Gastrocnemius medialis (tissue), 4 donors: Measurements from ENCODE around the gene TBC1D5.

Experiments
- POLR2A ChIP-seq, 2 donors: fragments of 450-650 bp; IDR thresholded peaks; one replicate each; pipeline ENCODE4 v1.6.1; 2017; ENCODE audit warnings: antibody characterized with exemption in 2 of 2, mild to moderate bottlenecking in 2 of 2, moderate library complexity in 2 of 2
- TF ChIP-seq, protein P1 (sequence below), 5 experiments: fragments of 450-650 bp in 3 of 5; fragments of 200-600 bp in 2 of 5; sonication (generic) in 2 of 5; IDR thresholded peaks in 4 of 5; conservative IDR thresholded peaks in 1 of 5; 1 replicate in 4 of 5; 2 replicates in 1 of 5; pipeline ENCODE4 v1.5.1; 2016 to 2019; ENCODE audit warnings: antibody characterized with exemption in 5 of 5, mild to moderate bottlenecking in 3 of 5, moderate library complexity in 3 of 5

DNA sequence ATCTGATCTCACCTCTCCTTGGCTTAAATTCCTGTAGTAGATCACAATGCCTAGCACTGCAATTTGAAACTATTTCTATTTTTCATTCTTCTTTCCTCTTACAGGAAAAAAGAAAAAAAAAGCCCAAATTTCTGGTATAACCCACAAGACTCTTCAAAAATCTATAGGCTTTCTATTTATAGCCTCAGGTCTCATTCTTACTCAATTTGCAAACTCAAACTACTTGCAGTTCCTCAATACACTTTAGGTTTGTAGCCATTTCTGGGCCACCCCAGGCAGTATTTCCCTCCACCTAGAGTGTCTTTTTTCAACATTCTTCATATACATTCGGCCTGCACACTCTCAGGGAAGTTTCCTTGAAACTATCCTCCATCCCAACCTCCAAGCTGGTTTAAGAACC, 169.0 kb downstream of the TBC1D5 start:
- TF ChIP-seq POLR2A (IDR thresholded peaks at IDR 0.05), result no peak
- TF ChIP-seq, protein P1, sequence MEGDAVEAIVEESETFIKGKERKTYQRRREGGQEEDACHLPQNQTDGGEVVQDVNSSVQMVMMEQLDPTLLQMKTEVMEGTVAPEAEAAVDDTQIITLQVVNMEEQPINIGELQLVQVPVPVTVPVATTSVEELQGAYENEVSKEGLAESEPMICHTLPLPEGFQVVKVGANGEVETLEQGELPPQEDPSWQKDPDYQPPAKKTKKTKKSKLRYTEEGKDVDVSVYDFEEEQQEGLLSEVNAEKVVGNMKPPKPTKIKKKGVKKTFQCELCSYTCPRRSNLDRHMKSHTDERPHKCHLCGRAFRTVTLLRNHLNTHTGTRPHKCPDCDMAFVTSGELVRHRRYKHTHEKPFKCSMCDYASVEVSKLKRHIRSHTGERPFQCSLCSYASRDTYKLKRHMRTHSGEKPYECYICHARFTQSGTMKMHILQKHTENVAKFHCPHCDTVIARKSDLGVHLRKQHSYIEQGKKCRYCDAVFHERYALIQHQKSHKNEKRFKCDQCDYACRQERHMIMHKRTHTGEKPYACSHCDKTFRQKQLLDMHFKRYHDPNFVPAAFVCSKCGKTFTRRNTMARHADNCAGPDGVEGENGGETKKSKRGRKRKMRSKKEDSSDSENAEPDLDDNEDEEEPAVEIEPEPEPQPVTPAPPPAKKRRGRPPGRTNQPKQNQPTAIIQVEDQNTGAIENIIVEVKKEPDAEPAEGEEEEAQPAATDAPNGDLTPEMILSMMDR (IDR thresholded peaks at IDR 0.05 in 4 of 5, conservative IDR thresholded peaks at IDR 0.05 in 1 of 5), result no peak
